Neural progenitor cell (in vitro differentiated cells): ENCODE results near the gene HSPA9.

Experiments
- CTCF ChIP-seq: fragments of 200-600 bp; sonication (generic); IDR thresholded peaks from 2 replicates; pipeline ENCODE4 v1.5.1; 2017; ENCODE audit warnings: antibody characterized with exemption, mild to moderate bottlenecking
- EZH2 ChIP-seq: fragments of 200-600 bp; sonication (generic); IDR thresholded peaks from 2 replicates; pipeline ENCODE4 v1.6.1; 2017; ENCODE audit warnings: antibody characterized with exemption, mild to moderate bottlenecking, moderate library complexity
- EZH2phosphoT487 ChIP-seq: fragments of 200-600 bp; sonication (generic); IDR thresholded peaks from 2 replicates; pipeline ENCODE4 v1.6.1; 2017; ENCODE audit warnings: antibody characterized with exemption

GRCh38 chr5:138568061-138568824, 7.0 kb downstream of the HSPA9 start:
- TF ChIP-seq EZH2 (no peak), CTCF (no peak), EZH2phosphoT487 (no peak)
